Bronchial epithelial cell (primary cell): ENCODE measurements around the gene GLG1. TPM values are rescaled to one million over a fixed set of nuclear protein-coding genes. Genes with fewer than 3 reads are reported as not detected.
"Not testable (repeated sequence)": the region's sequence is repeated elsewhere in the genome, so short reads cannot be mapped to it uniquely, and the experiment has no call there.

ENCODE experiments used
- DNase-seq: peaks from one replicate; pipeline ENCODE4 v3.0.0-alpha.2; 2010; ENCODE audit warnings: low read depth
- FAIRE-seq: peaks from 2 replicates; lab custom pipeline; 2011; peaks lifted over from hg19 to GRCh38; lab: Jason Lieb, UNC
- H3K27me3 ChIP-seq: 2 replicates; pipeline ENCODE4 v1.5.1; 2011; ENCODE audit warnings: low read length; ENCODE audit not compliant: control insufficient read depth, insufficient read depth
- H3K36me3 ChIP-seq: 2 replicates; pipeline ENCODE4 v1.5.1; 2011; ENCODE audit warnings: low read length; ENCODE audit not compliant: control insufficient read depth, insufficient read depth
- H3K4me3 ChIP-seq: 2 replicates; pipeline ENCODE4 v1.5.1; 2011; ENCODE audit warnings: mild to moderate bottlenecking, low read depth, low read length, control low read depth
- total RNA-seq: library from RNA; depleted of rRNA; stranded (reverse); fragments of >200 nt; gene quantifications from 2 replicates; pipeline ENCODE4 v1.2.1, GENCODE V29; 2014
- TF ChIP-seq, protein P1 (sequence below): IDR thresholded peaks from 2 replicates; pipeline ENCODE4 v1.5.1; 2011; ENCODE audit warnings: mild to moderate bottlenecking, moderate library complexity, low read length, control low read depth, inconsistent platforms; ENCODE audit not compliant: insufficient read depth, severe bottlenecking

GLG1 gene
- total RNA-seq, 1 donor from 2014 or later: 65.0 TPM

DNA sequence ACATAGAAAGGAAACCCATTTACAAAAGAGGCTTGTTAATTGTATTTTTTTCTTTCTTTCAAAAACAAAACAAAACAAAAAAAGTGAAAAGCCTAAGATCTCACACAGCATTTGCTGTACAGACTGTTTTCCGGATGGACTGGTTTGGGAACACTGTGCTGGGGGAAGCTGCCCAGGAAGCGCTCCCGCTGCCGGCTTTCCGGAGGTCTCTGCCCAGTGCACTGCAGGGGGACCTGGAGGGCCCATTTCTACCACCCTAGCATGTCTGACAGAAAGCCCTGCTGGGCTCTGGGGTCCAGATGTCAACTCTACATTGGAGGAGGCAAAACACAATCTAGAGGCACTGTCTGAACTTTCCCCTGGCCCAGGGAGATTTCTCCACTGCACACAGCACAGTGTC lies 159.3 kb downstream of the GLG1 start:
- FAIRE-seq: no peak
- no peak for DNase-seq
- TF ChIP-seq, protein P1, sequence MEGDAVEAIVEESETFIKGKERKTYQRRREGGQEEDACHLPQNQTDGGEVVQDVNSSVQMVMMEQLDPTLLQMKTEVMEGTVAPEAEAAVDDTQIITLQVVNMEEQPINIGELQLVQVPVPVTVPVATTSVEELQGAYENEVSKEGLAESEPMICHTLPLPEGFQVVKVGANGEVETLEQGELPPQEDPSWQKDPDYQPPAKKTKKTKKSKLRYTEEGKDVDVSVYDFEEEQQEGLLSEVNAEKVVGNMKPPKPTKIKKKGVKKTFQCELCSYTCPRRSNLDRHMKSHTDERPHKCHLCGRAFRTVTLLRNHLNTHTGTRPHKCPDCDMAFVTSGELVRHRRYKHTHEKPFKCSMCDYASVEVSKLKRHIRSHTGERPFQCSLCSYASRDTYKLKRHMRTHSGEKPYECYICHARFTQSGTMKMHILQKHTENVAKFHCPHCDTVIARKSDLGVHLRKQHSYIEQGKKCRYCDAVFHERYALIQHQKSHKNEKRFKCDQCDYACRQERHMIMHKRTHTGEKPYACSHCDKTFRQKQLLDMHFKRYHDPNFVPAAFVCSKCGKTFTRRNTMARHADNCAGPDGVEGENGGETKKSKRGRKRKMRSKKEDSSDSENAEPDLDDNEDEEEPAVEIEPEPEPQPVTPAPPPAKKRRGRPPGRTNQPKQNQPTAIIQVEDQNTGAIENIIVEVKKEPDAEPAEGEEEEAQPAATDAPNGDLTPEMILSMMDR: no peak

GRCh38 chr16:74446866-74447265 lies 160.0 kb downstream of the GLG1 start:
- FAIRE-seq (no peak), DNase-seq (no peak)
- Histone ChIP-seq H3K27me3 (no peaks in the 10 kb centered on the region), H3K4me3 (no peak overlapping the region), H3K36me3 (peaks cover 4% of the 10 kb centered on the region)
- TF ChIP-seq, protein P1: no peak

More for the DNA sequence above, 159.3 kb downstream of the GLG1 start:
- H3K4me3 ChIP-seq: no peak overlapping the region
- peaks cover 11% of the 10 kb centered on the region for H3K36me3 ChIP-seq
- H3K27me3 ChIP-seq: no peaks in the 10 kb centered on the region

- H3K36me3 ChIP-seq, H3K4me3 ChIP-seq, DNase-seq, H3K27me3 ChIP-seq, FAIRE-seq: not testable (repeated sequence)
These were observed 163.1 kb downstream of the GLG1 start for GRCh38 chr16:74443624-74444346.

GRCh38 chr16:74439685-74440084 lies 167.2 kb downstream of the GLG1 start:
- DNase-seq (no peak), FAIRE-seq (no peak)
- Histone ChIP-seq H3K27me3 (no peaks in the 10 kb centered on the region), H3K4me3 (no peak overlapping the region), H3K36me3 (no peaks in the 10 kb centered on the region)
- TF ChIP-seq, protein P1: no peak

DNA sequence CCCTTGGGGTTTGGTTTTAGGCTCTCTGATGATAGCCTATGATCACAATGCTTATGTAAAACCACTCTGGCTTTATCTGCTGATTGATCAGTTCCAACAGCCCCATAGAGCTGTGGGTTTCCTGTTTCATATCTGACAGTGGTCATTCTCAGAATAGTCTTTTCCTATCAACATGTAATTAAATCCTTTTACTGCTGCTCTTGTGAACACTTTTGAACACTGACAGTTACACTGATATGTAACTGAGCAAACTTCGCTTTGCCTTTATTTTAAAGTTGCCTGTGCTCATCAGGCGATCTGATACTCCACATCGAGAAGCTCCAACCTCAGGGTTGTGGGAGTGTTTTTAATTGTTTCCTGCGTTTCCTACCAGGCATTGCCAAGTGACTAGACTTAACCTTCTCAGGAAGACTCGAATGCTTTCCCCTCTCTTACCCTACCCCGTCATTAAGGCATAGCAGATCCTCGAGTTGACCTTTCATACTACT lies 168.4 kb downstream of the GLG1 start:
- DNase-seq (no peak), FAIRE-seq (no peak)
- no peak overlapping the region for H3K4me3 ChIP-seq
- no peaks in the 10 kb centered on the region for H3K27me3 ChIP-seq
- TF ChIP-seq, protein P1: no peak
- no peaks in the 10 kb centered on the region for H3K36me3 ChIP-seq

GRCh38 chr16:74431516-74431915 lies 175.4 kb downstream of the GLG1 start:
- Histone ChIP-seq H3K27me3 (no peaks in the 10 kb centered on the region), H3K4me3 (no peak overlapping the region), H3K36me3 (no peaks in the 10 kb centered on the region)
- DNase-seq (no peak), FAIRE-seq (no peak)
- TF ChIP-seq, protein P1: no peak
